Ishikawa (cell line): Measurements from ENCODE around the gene ZNF318.

Source experiments
- CEBPB ChIP-seq: IDR thresholded peaks from 2 replicates; pipeline ENCODE4 v1.6.1; 2012
- CREB1 ChIP-seq: IDR thresholded peaks from 2 replicates; pipeline ENCODE4 v1.6.1; 2012; ENCODE audit warnings: low read depth
- EGR1 ChIP-seq: IDR thresholded peaks from 2 replicates; pipeline ENCODE4 v1.6.1; 2012
- EP300 ChIP-seq: IDR thresholded peaks from 2 replicates; pipeline ENCODE4 v1.6.1; 2012; ENCODE audit warnings: borderline replicate concordance
- FOXM1 ChIP-seq: IDR thresholded peaks from 2 replicates; pipeline ENCODE4 v1.6.1; 2012; ENCODE audit warnings: low read depth, borderline replicate concordance
- NFIC ChIP-seq: IDR thresholded peaks from 2 replicates; pipeline ENCODE4 v1.6.1; 2012
- RAD21 ChIP-seq: IDR thresholded peaks from 2 replicates; pipeline ENCODE4 v1.6.1; 2012; ENCODE audit warnings: low read depth
- TAF1 ChIP-seq: IDR thresholded peaks from 2 replicates; pipeline ENCODE4 v1.6.1; 2012; ENCODE audit warnings: low read depth, mild to moderate bottlenecking
- TCF12 ChIP-seq: IDR thresholded peaks from 2 replicates; pipeline ENCODE4 v1.6.1; 2012; ENCODE audit warnings: low read depth
- TEAD4 ChIP-seq: IDR thresholded peaks from 2 replicates; pipeline ENCODE4 v1.6.1; 2012
- YY1 ChIP-seq: IDR thresholded peaks from 2 replicates; pipeline ENCODE4 v1.6.1; 2012; ENCODE audit warnings: low read depth
- ZBTB7A ChIP-seq: IDR thresholded peaks from 2 replicates; pipeline ENCODE4 v1.6.1; 2012; ENCODE audit warnings: low read depth
- TF ChIP-seq, protein P1 (sequence below): IDR thresholded peaks from 2 replicates; pipeline ENCODE4 v1.6.1; 2012; ENCODE audit warnings: low read depth, mild to moderate bottlenecking
- TF ChIP-seq, protein P2 (sequence below): IDR thresholded peaks from 2 replicates; pipeline ENCODE4 v1.6.1; 2012
- TF ChIP-seq, protein P3 (sequence below): IDR thresholded peaks from 2 replicates; pipeline ENCODE4 v1.6.1; 2012

The ZNF318 gene

DNA sequence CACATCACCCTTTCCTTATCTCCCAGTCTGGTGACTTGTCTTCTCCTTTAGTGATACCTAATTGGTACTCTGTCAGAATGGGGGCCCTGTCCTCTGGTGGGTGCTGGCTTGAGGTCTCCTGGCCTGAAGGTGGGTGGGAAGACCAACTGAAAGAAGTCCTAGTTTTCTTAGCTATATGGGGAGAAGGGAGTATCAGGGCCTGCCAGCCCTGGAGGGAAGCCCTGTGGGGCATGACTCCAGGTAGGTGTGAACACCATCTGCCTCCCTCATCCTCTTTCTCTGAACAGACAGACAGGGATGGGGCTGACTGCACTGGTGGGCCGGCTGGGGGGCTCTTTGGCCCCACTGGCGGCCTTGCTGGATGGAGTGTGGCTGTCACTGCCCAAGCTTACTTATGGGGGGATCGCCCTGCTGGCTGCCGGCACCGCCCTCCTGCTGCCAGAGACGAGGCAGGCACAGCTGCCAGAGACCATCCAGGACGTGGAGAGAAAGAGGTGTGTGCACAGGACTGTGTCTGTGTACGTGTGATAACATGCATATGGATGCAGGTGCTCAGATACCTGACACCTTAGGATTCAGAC, 65.6 kb downstream of the ZNF318 start:
- TF ChIP-seq CREB1 (no peak), NFIC (no peak), TEAD4 (no peak), ZBTB7A (no peak), FOXM1 (no peak), YY1 (no peak), EGR1 (no peak), RAD21 (no peak), TAF1 (no peak), CEBPB (no peak), EP300 (no peak)
- TF ChIP-seq, protein P1, sequence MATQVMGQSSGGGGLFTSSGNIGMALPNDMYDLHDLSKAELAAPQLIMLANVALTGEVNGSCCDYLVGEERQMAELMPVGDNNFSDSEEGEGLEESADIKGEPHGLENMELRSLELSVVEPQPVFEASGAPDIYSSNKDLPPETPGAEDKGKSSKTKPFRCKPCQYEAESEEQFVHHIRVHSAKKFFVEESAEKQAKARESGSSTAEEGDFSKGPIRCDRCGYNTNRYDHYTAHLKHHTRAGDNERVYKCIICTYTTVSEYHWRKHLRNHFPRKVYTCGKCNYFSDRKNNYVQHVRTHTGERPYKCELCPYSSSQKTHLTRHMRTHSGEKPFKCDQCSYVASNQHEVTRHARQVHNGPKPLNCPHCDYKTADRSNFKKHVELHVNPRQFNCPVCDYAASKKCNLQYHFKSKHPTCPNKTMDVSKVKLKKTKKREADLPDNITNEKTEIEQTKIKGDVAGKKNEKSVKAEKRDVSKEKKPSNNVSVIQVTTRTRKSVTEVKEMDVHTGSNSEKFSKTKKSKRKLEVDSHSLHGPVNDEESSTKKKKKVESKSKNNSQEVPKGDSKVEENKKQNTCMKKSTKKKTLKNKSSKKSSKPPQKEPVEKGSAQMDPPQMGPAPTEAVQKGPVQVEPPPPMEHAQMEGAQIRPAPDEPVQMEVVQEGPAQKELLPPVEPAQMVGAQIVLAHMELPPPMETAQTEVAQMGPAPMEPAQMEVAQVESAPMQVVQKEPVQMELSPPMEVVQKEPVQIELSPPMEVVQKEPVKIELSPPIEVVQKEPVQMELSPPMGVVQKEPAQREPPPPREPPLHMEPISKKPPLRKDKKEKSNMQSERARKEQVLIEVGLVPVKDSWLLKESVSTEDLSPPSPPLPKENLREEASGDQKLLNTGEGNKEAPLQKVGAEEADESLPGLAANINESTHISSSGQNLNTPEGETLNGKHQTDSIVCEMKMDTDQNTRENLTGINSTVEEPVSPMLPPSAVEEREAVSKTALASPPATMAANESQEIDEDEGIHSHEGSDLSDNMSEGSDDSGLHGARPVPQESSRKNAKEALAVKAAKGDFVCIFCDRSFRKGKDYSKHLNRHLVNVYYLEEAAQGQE = no peak

DNA sequence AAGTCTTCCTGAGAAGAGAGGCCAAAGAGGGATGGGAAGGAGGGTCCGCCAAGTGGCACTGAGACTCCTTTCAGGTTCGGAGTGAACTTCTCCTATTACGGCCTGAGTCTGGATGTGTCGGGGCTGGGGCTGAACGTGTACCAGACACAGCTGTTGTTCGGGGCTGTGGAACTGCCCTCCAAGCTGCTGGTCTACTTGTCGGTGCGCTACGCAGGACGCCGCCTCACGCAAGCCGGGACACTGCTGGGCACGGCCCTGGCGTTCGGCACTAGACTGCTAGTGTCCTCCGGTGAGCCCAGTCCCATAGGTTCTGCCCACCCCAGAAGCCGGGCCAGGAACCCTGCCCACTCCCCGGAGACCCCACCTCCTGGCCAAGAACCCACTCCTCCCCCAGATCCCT, 67.3 kb downstream of the ZNF318 start:
- TF ChIP-seq EP300 (no peak), YY1 (no peak), NFIC (no peak), TEAD4 (no peak)
- TF ChIP-seq, protein P1 = no peak
- TF ChIP-seq, protein P2, sequence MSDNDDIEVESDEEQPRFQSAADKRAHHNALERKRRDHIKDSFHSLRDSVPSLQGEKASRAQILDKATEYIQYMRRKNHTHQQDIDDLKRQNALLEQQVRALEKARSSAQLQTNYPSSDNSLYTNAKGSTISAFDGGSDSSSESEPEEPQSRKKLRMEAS = no peak

DNA sequence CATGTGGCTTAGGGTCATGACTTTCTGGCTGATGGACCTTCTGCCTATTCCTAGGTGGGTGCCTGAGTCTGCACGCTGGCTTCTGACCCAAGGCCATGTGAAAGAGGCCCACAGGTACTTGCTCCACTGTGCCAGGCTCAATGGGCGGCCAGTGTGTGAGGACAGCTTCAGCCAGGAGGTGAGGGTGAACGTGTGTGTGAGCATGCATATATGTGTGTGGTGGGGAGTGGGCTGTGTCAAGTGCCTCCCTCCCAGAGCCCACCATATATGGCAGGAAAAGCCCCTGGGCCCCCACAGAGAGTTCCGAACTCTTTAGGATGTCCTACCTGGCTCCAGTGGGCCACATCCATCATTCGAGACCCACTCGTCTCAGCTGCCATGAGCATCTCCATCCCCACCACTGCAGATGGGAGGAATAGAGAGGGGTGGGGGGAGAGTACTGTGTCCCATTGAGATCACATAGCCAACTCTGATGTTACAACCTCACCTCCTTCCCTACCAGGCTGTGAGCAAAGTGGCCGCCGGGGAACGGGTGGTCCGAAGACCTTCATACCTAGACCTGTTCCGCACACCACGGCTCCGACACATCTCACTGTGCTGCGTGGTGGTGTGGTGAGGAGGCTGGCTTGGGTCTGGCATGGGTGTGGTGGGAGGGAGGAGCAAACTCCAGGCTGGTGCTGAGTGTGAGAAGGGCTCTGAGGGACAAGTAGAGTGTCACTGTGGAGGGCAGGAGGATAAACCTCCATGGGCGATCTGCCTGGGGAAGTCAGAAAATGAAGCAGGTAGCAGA, 68.2 kb downstream of the ZNF318 start:
- TF ChIP-seq, protein P3, sequence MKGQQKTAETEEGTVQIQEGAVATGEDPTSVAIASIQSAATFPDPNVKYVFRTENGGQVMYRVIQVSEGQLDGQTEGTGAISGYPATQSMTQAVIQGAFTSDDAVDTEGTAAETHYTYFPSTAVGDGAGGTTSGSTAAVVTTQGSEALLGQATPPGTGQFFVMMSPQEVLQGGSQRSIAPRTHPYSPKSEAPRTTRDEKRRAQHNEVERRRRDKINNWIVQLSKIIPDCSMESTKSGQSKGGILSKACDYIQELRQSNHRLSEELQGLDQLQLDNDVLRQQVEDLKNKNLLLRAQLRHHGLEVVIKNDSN = no peak
- no peak for TF ChIP-seq NFIC
- TF ChIP-seq, protein P2 = no peak
- TF ChIP-seq TCF12 = no peak
- TF ChIP-seq FOXM1 = no peak
- no peak for TF ChIP-seq TEAD4
- TF ChIP-seq CREB1 = no peak
- TF ChIP-seq TAF1 = no peak
- TF ChIP-seq RAD21 = no peak

DNA sequence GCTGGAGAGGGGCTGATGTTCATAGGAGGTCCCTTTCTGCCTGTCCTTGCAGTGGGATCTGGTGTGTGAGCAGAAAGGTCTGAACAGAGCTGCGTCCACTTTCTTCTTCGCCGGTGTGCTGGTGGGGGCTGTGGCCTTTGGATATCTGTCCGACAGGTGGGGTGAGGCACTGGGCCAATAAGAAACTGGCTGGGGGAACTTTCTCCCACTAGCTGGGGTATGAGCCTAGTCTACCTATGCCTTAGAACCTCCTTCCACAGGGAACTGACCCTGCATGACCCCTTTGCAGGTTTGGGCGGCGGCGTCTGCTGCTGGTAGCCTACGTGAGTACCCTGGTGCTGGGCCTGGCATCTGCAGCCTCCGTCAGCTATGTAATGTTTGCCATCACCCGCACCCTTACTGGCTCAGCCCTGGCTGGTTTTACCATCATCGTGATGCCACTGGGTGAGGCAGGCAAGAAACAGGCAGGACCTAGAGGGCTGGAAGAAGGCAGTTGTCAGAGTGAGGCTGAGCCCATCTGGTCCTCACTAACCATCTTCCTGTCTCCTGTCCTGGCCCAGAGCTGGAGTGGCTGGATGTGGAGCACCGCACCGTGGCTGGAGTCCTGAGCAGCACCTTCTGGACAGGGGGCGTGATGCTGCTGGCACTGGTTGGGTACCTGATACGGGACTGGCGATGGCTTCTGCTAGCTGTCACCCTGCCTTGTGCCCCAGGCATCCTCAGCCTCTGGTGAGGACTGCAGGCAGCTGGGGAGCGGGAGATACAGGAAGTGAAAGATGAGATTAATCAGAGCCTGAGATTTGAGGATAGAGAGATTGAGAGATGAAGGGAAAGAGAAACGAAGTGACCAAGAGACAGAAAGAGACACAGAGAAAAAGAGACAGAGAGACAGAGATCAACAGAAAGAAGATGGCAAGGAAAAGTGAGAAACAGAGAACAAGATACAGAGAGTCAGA, 69.8 kb downstream of the ZNF318 start:
- TF ChIP-seq EP300 = no peak
- TF ChIP-seq CEBPB = no peak
- no peak for TF ChIP-seq EGR1
- no peak for TF ChIP-seq TAF1
- no peak for TF ChIP-seq YY1
- TF ChIP-seq FOXM1 = no peak
- no peak for TF ChIP-seq TEAD4
- TF ChIP-seq ZBTB7A = no peak
- no peak for TF ChIP-seq CREB1
- TF ChIP-seq, protein P1 = no peak
- no peak for TF ChIP-seq RAD21
- no peak for TF ChIP-seq TCF12
- TF ChIP-seq, protein P2 = no peak
- no peak for TF ChIP-seq NFIC
- TF ChIP-seq, protein P3 = no peak
